Stimulated activated CD4-positive, alpha-beta T cell treated with anti-CD3 and anti-CD28 coated beads, Interleukin-12 subunit alpha, Interleukin-12 subunit beta, amount 100 ng/mL, for 4 hours (primary cell): ENCODE data around the gene KCNG2.

ENCODE experiments used
- DNase-seq: peaks from one replicate; pipeline ENCODE4 v3.0.0-alpha.2; 2020

Gene KCNG2

GRCh38 chr18:79800371-79801180 is 2.8 kb downstream of the KCNG2 start:
- no peak for DNase-seq

- no peak for DNase-seq
Observed at GRCh38 chr18:79801217-79801616, 3.5 kb downstream of the KCNG2 start.

GRCh38 chr18:79801641-79802040 is 3.9 kb downstream of the KCNG2 start:
- DNase-seq, result no peak

- no peak for DNase-seq
Observed at GRCh38 chr18:79802298-79802697, 4.6 kb downstream of the KCNG2 start.

- DNase-seq, result no peak
Observed at GRCh38 chr18:79803611-79804051, 5.9 kb downstream of the KCNG2 start.

- DNase-seq, result no peak
Observed at GRCh38 chr18:79804130-79804787, 6.5 kb downstream of the KCNG2 start.

GRCh38 chr18:79805211-79805887 is 7.6 kb downstream of the KCNG2 start:
- no peak for DNase-seq

GRCh38 chr18:79805926-79806487 is 8.3 kb downstream of the KCNG2 start:
- no peak for DNase-seq

GRCh38 chr18:79806976-79807841 is 9.5 kb downstream of the KCNG2 start:
- no peak for DNase-seq

GRCh38 chr18:79809482-79810192 is 11.9 kb downstream of the KCNG2 start:
- no peak for DNase-seq

- no peak for DNase-seq
Observed at GRCh38 chr18:79812052-79812451, 14.3 kb downstream of the KCNG2 start.

- no peak for DNase-seq
Observed at GRCh38 chr18:79814373-79814772, 16.6 kb downstream of the KCNG2 start.

- no peak for DNase-seq
Observed at GRCh38 chr18:79815657-79816056, 17.9 kb downstream of the KCNG2 start.

- no peak for DNase-seq
Observed at GRCh38 chr18:79816092-79816491, 18.4 kb downstream of the KCNG2 start.

GRCh38 chr18:79816981-79817606 is 19.4 kb downstream of the KCNG2 start:
- no peak for DNase-seq

- DNase-seq, result no peak
Observed at GRCh38 chr18:79817607-79817998, 19.9 kb downstream of the KCNG2 start.

- DNase-seq, result no peak
Observed at GRCh38 chr18:79818036-79818435, 20.3 kb downstream of the KCNG2 start.

GRCh38 chr18:79818631-79819030 is 20.9 kb downstream of the KCNG2 start:
- no peak for DNase-seq

- DNase-seq, result no peak
Observed at GRCh38 chr18:79819064-79819967, 21.6 kb downstream of the KCNG2 start.

- DNase-seq, result no peak
Observed at GRCh38 chr18:79819968-79820351, 22.2 kb downstream of the KCNG2 start.
